Smooth muscle cell (in vitro differentiated cells): ENCODE data around the gene KRT26. TPM values are rescaled to one million over a fixed set of nuclear protein-coding genes. Genes with fewer than 3 reads are reported as not detected.
"Not testable (repeated sequence)": the region's sequence is repeated elsewhere in the genome, so short reads cannot be mapped to it uniquely, and the experiment has no call there.

Experiments
- DNase-seq: peaks from one replicate; lab custom pipeline; 2025; ENCODE audit not compliant: unreplicated experiment; lab: John Stamatoyannopoulos, UW
- H2AFZ ChIP-seq: fragments of 200-600 bp; sonication (generic); 2 replicates; pipeline ENCODE4 v1.6.0; 2016; ENCODE audit warnings: antibody characterized with exemption, low read depth, mild to moderate bottlenecking
- H3F3A ChIP-seq: fragments of 200-600 bp; sonication (generic); 2 replicates; pipeline ENCODE4 v1.6.0; 2017; ENCODE audit warnings: antibody characterized with exemption, low read depth
- H3K27ac ChIP-seq: fragments of 200-600 bp; sonication (generic); 2 replicates; pipeline ENCODE4 v1.5.1; 2016; ENCODE audit warnings: low read depth, mild to moderate bottlenecking
- H3K27me3 ChIP-seq: fragments of 200-600 bp; sonication (generic); 2 replicates; pipeline ENCODE4 v1.6.1; 2016; ENCODE audit warnings: low read depth, mild to moderate bottlenecking
- H3K36me3 ChIP-seq: fragments of 200-600 bp; sonication (generic); 2 replicates; pipeline ENCODE4 v1.5.1; 2016; ENCODE audit warnings: low read depth
- H3K4me1 ChIP-seq: fragments of 200-600 bp; sonication (generic); 2 replicates; pipeline ENCODE4 v1.5.1; 2016; ENCODE audit warnings: low read depth
- H3K4me2 ChIP-seq: fragments of 200-600 bp; sonication (generic); 2 replicates; pipeline ENCODE4 v1.6.0; 2016; ENCODE audit warnings: mild to moderate bottlenecking
- H3K4me3 ChIP-seq: fragments of 200-600 bp; sonication (generic); 2 replicates; pipeline ENCODE4 v1.5.1; 2016; ENCODE audit warnings: mild to moderate bottlenecking
- H3K79me2 ChIP-seq: fragments of 200-600 bp; sonication (generic); 2 replicates; pipeline ENCODE4 v1.6.0; 2016; ENCODE audit warnings: low read depth, mild to moderate bottlenecking
- H3K9ac ChIP-seq: fragments of 200-600 bp; sonication (generic); 2 replicates; pipeline ENCODE4 v1.6.0; 2016; ENCODE audit warnings: low read depth
- H3K9me3 ChIP-seq: fragments of 200-600 bp; sonication (generic); replicated peaks from 2 replicates; pipeline ENCODE4 v1.5.1; 2016; ENCODE audit warnings: low read depth
- H4K20me1 ChIP-seq: fragments of 200-600 bp; sonication (generic); 2 replicates; pipeline ENCODE4 v1.6.0; 2016; ENCODE audit warnings: low read depth
- CTCF ChIP-seq: fragments of 200-600 bp; sonication (generic); IDR thresholded peaks from 2 replicates; pipeline ENCODE4 v1.5.1; 2017; ENCODE audit warnings: borderline replicate concordance, mild to moderate bottlenecking, antibody characterized with exemption; ENCODE audit not compliant: insufficient read depth, poor library complexity, severe bottlenecking
- WGBS: methylation state at CpG from one replicate; pipeline ENCODE4 v1.1.7; 2016; ENCODE audit warnings: low lambda C conversion rate; 5-methylcytosine and 5-hydroxymethylcytosine counted together
- polyA plus RNA-seq: library from polyadenylated mRNA; unstranded; fragments of >200 nt; fragmentation: Nextera tagmentation; extraction: Ambion mirVana; gene quantifications from 2 replicates; pipeline ENCODE4 v1.2.1, GENCODE V29; 2016
- total RNA-seq: library from RNA; depleted of rRNA; stranded (reverse); fragments of >200 nt; gene quantifications from 2 replicates; pipeline ENCODE4 v1.2.3, GENCODE V29; 2014

Gene KRT26
- total and polyA plus RNA-seq, 2 experiments from 2014 or later = not detected

- Histone ChIP-seq H3K9ac (no peak overlapping the region), H3K4me2 (no peak overlapping the region), H3K27me3 (peaks cover 34% of the 10 kb centered on the region), H3K27ac (no peak overlapping the region), H3K36me3 (no peaks in the 10 kb centered on the region), H3K4me3 (no peak overlapping the region), H3K79me2 (no peaks in the 10 kb centered on the region), H3K4me1 (no peaks in the 10 kb centered on the region), H3F3A (no peaks in the 10 kb centered on the region), H2AFZ (no peak overlapping the region), H3K9me3 (no peaks in the 10 kb centered on the region), H4K20me1 (no peaks in the 10 kb centered on the region)
- WGBS = 92% methylated on average over 14 of the region's 14 CpGs
- no peak for TF ChIP-seq CTCF
- no peak for DNase-seq
Observed at GRCh38 chr17:40751065-40751464, 20.9 kb downstream of the KRT26 start.

GRCh38 chr17:40750391-40750790 is 21.6 kb downstream of the KRT26 start:
- H3K27ac ChIP-seq = no peak overlapping the region
- H3K79me2 ChIP-seq = no peaks in the 10 kb centered on the region
- H3F3A ChIP-seq = no peaks in the 10 kb centered on the region
- H2AFZ ChIP-seq = no peak overlapping the region
- TF ChIP-seq CTCF = no peak
- peaks cover 37% of the 10 kb centered on the region for H3K27me3 ChIP-seq
- WGBS = 94% methylated on average over 6 of the region's 6 CpGs
- H4K20me1 ChIP-seq = no peaks in the 10 kb centered on the region
- no peaks in the 10 kb centered on the region for H3K4me1 ChIP-seq
- H3K4me2 ChIP-seq = no peak overlapping the region
- no peak overlapping the region for H3K4me3 ChIP-seq
- no peak overlapping the region for H3K9ac ChIP-seq
- no peak for DNase-seq
- no peaks in the 10 kb centered on the region for H3K9me3 ChIP-seq
- no peaks in the 10 kb centered on the region for H3K36me3 ChIP-seq

- not testable (repeated sequence) for H3K4me1 ChIP-seq, H2AFZ ChIP-seq, H3K4me2 ChIP-seq, H3K27ac ChIP-seq, H3F3A ChIP-seq, DNase-seq, H3K9me3 ChIP-seq, H4K20me1 ChIP-seq, H3K79me2 ChIP-seq, H3K9ac ChIP-seq, H3K4me3 ChIP-seq, H3K36me3 ChIP-seq
- peaks cover 37% of the 10 kb centered on the region for H3K27me3 ChIP-seq
- 80% methylated on average over 1 of the region's 1 CpG for WGBS
Observed at GRCh38 chr17:40748666-40749065, 23.3 kb downstream of the KRT26 start.

- Histone ChIP-seq H3K9me3 (no peaks in the 10 kb centered on the region), H3K4me1 (no peaks in the 10 kb centered on the region), H3K4me3 (no peak overlapping the region), H2AFZ (no peak overlapping the region), H3F3A (no peaks in the 10 kb centered on the region), H3K27ac (no peak overlapping the region), H3K79me2 (no peaks in the 10 kb centered on the region), H3K4me2 (no peak overlapping the region), H4K20me1 (no peaks in the 10 kb centered on the region), H3K27me3 (peaks cover 37% of the 10 kb centered on the region), H3K9ac (no peak overlapping the region), H3K36me3 (no peaks in the 10 kb centered on the region)
- DNase-seq = no peak
- 48% methylated on average over 4 of the region's 4 CpGs for WGBS
- no peak for TF ChIP-seq CTCF
Observed at GRCh38 chr17:40738553-40738952, 33.4 kb downstream of the KRT26 start.
